HG02759 (cell line): Measurements from ENCODE around the gene ENTREP3.

ENCODE experiments used
- ATAC-seq: cut with Tn5 transposase; IDR thresholded peaks from one replicate; pipeline ENCODE4 v1.9.1; 2021; ENCODE audit warnings: mild to moderate bottlenecking, moderate library complexity; ENCODE audit not compliant: unreplicated experiment

The ENTREP3 gene

DNA sequence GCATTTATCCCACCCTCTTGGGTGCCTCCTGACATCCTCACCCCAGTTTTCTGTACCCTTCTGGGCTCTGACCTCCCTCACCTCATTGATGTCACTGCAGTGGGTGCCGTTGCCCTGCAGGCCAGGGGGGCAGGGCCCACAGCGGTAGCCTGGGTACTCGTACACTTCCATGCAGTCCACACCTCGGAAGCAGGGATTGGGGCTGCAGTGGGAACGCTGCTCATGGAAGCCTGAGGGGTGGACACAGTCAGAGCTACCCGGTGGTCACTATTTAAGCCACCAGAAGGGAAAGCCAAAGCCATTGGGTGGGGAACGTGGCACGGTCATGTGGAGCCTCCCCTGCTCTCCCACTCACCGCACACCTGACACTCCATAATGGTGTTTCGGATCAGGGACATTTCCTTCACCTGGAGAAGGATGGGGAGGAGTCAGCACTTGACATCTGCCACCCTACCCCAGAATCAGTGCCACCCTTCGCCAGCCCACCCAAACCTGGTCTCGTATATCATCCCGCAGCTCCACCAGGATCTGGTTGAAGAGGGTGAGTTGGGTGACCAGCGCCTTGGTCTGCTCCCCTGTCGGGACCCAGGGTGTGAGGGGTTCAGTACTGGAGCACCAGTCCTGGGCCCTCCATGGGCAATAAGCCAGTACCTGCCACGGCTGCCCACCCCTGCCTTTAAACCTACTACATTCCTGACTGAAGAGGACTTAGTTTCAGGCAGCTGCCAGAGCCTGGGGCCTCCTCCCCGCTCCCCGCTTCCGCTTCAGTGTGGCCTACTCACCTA, 52.4 kb downstream of the ENTREP3 start:
- no peak for ATAC-seq

DNA sequence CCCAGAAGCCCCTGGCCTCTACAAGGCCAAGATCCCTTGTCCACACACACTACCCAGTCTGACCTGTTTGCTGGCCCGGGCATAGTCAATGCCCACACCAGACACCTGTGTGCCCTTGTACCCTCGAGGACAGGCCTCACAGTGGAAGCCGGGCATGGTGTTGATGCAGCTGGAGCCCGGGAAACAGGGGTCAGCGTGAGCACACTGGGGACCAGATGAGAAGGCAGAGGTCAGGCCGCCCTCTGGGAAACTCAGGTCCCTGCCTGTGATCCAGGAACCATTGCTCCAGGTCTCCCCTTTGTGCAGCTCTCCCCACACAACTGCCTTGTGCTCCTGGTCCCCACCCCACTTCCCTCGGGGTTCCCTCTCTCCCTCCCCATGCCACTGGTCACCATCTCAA, 53.1 kb downstream of the ENTREP3 start:
- no peak for ATAC-seq

DNA sequence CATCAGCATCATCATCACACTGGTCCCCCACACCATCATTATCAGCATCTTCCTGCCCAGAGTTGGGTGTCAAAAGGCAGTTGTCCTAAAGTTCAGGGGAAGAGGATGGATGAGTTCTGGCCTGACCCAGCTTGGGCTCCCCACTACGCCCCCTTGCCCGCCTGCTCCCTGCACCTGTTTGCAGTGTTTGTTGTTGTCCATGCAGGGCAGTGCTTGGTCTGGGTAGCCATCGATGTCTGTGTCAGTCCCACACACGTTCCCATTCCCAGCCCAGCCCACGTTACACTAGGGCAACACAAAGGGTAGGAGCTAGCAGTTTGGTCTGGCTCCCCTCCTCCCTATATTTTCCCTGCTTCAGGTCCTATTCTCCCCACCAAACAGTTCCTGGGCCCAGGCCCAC, 54.4 kb downstream of the ENTREP3 start:
- no peak for ATAC-seq

DNA sequence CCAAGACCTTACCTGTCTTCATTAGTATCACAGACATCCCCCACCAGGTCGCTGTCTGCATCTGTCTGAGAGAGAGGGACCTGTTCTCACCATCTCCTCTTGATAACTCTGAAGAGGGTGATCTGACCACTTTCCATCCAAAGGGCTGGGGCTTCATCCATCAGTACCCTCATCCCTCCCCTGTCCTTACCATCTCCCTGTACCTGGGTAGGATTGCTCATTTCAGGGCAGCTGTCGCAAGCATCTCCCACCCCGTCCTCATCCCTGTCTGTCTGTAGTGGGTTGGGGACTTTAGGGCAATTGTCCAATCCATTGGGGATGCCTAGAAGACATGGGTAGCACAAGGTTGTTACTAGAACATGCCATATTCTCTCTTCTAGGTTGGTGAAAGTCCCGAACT, 55.5 kb downstream of the ENTREP3 start:
- ATAC-seq, result no peak

DNA sequence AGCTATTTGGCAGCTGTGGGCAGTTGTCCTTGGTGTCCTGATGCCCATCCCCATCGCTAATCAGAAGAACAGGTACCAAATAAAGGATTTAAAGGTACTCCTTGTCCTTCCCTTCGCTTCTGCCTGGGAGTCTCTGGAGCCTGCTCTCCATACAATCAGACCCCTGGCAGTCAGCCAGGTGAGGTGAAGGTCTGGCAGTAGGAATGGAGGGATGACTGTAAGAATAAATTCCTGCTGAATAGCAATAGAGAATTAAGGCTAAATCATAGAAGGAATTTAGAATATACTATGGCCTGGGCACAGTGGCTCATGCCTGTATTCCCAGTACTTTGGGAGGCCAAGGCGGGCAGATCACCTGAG, 56.8 kb downstream of the ENTREP3 start:
- no peak for ATAC-seq

DNA sequence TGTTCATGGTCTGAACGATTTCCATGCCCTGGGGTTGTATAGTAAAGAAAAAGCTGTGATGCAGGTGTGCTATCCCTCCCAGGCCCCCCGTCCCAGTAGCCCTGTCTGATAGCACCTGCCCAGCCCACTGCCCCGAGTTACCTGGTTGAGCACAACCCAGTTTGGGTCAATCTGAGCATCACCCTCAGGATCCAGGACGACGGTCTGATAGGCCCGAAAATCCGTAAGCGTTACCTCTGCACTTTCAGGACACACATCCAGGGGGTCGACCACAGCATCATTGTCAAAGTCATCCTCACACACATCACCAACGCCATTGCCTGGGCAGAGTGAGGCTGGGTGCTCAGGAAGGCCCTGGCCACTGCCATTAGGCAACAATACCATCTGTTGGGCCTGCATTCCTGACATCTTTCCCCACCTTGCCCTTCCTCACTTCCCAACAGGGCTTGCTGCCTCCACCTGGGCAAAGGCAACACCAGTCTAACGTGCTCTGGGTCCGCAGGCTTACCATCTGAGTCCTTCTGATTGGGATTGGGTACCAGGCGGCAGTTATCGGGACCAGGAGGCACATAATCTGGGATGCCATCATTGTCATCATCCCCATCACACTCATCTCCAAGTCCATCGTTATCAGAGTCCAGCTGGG, 57.3 kb downstream of the ENTREP3 start:
- no peak for ATAC-seq
